ENCODE measurements around the gene RIC1. TPM values are rescaled to one million over a fixed set of nuclear protein-coding genes. Genes with fewer than 3 reads are reported as not detected.

The RIC1 gene
- total RNA-seq, 1 experiment from 2014 or later: 23.1 TPM

DNA sequence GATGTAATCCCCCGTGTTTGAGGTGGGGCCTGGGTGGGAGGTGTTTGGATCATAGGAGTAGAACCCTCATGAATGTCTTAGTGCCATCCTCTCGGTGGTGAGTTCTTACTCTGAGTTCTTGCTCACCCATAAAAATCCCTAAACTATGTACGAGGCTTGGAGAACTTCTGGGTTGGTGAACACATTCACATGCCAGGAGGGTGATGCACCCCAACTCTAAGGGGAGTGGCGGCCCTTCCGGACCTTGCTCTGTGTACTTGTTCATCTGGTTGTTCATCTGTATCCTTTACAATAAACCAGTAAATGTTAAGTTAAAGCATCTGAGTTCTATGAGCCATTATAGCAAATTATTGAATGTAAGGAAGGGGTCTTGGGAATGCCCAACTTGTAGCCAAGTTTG is 36.0 kb upstream of the RIC1 start:
- TF ChIP-seq, protein P1, sequence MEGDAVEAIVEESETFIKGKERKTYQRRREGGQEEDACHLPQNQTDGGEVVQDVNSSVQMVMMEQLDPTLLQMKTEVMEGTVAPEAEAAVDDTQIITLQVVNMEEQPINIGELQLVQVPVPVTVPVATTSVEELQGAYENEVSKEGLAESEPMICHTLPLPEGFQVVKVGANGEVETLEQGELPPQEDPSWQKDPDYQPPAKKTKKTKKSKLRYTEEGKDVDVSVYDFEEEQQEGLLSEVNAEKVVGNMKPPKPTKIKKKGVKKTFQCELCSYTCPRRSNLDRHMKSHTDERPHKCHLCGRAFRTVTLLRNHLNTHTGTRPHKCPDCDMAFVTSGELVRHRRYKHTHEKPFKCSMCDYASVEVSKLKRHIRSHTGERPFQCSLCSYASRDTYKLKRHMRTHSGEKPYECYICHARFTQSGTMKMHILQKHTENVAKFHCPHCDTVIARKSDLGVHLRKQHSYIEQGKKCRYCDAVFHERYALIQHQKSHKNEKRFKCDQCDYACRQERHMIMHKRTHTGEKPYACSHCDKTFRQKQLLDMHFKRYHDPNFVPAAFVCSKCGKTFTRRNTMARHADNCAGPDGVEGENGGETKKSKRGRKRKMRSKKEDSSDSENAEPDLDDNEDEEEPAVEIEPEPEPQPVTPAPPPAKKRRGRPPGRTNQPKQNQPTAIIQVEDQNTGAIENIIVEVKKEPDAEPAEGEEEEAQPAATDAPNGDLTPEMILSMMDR (IDR thresholded peaks at IDR 0.05; ENCODE audit: unreplicated experiment): no peak
- BruUV-seq (replicated peaks): no TSS peak
- H3K9me3 Mint-ChIP-seq (ENCODE audit: unreplicated experiment): no peaks in the 10 kb centered on the region

DNA sequence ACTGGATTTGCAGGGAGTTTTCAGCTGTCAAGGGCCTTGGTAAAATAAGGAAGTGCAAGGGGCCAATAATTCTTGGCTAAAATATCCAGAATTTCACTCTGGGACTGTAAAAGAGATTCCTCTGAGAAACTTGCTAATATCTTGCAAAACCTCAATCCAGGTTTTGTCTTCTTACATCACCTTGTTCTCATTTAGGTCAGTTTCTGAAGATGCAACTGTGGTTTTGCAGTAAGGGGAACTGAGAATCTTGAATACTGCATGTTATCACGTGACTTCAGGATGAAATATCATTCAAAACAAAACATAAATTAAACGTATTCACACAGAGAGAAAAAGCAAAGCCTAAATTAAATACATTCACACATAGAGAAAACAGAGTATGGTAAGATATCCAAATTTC is 35.0 kb upstream of the RIC1 start:
- Mint-ChIP-seq H3K36me3 (ENCODE audit: insufficient read depth, unreplicated experiment) (no peaks in the 10 kb centered on the region), H3K27ac (ENCODE audit: low read depth, unreplicated experiment) (no peak overlapping the region), H3K4me3 (ENCODE audit: unreplicated experiment) (no peak overlapping the region), H3K9me3 (ENCODE audit: unreplicated experiment) (no peaks in the 10 kb centered on the region), H3K27me3 (ENCODE audit: insufficient read depth, unreplicated experiment) (no peaks in the 10 kb centered on the region), H3K4me1 (ENCODE audit: insufficient read depth, unreplicated experiment) (no peaks in the 10 kb centered on the region)
- intact Hi-C loops (cut with micrococcal nuclease): loop anchor here (5.0 kb wide), 1 partner anchor 1212 kb away; no protein-coding TSS in a partner anchor
- no TSS peak for BruUV-seq (replicated peaks)
- CTCF ChIA-PET: interaction anchor here (0.7 to 1.2 kb wide), 2 partner anchors 144 to 169 kb away, joined by 3 to 6 read pairs; partner anchors contain the start of gene CD274
- POLR2A ChIA-PET: no interaction called here
- DNase-seq (ENCODE audit: unreplicated experiment): no peak
- TF ChIP-seq, protein P1 (IDR thresholded peaks at IDR 0.05; ENCODE audit: unreplicated experiment): no peak

More for the DNA sequence above, 36.0 kb upstream of the RIC1 start:
- CTCF ChIA-PET: interaction anchor here (1.4 kb wide), 1 partner anchor 407 kb away, joined by 7 read pairs; the partner anchor contains the start of gene INSL6
- H3K27me3 Mint-ChIP-seq (ENCODE audit: insufficient read depth, unreplicated experiment): no peaks in the 10 kb centered on the region
- no peaks in the 10 kb centered on the region for H3K4me1 Mint-ChIP-seq (ENCODE audit: insufficient read depth, unreplicated experiment)
- DNase-seq (ENCODE audit: unreplicated experiment): no peak
- no peak overlapping the region for H3K27ac Mint-ChIP-seq (ENCODE audit: low read depth, unreplicated experiment)
- intact Hi-C loops (cut with micrococcal nuclease): loop anchor here (5.0 kb wide), 1 partner anchor 1211 kb away; no protein-coding TSS in a partner anchor
- H3K4me3 Mint-ChIP-seq (ENCODE audit: unreplicated experiment): no peak overlapping the region
- POLR2A ChIA-PET: no interaction called here
- H3K36me3 Mint-ChIP-seq (ENCODE audit: insufficient read depth, unreplicated experiment): no peaks in the 10 kb centered on the region

DNA sequence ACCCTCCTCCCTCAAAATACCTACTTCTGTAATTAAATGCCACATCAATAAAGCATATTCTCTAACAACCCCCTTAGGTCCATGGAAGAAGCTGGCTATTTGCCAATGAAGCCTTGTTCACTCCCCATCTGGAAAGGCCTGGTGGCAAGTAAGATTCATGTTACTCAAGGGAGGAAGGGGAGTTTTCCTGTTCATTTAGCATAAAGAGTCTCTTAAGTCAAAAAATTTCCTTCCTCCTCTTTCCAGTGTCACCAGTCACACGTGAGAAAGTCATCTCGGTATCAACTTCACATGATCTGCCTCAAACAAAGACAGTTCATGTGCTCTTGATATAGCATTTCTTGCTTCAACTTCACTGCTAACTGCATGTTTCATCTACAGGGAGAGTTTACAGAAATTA is 32.7 kb upstream of the RIC1 start:
- H3K36me3 Mint-ChIP-seq (ENCODE audit: insufficient read depth, unreplicated experiment): no peaks in the 10 kb centered on the region
- intact Hi-C loops (cut with micrococcal nuclease): no loop called here
- TF ChIP-seq, protein P1 (IDR thresholded peaks at IDR 0.05; ENCODE audit: unreplicated experiment): no peak
- H3K9me3 Mint-ChIP-seq (ENCODE audit: unreplicated experiment): no peaks in the 10 kb centered on the region
- CTCF ChIA-PET: interaction anchor here (0.5 to 1.7 kb wide), 7 partner anchors 46 to 859 kb away, joined by 3 to 6 read pairs (median 3); partner anchors contain the start of gene CD274
- BruUV-seq (replicated peaks): no TSS peak
- no peaks in the 10 kb centered on the region for H3K4me1 Mint-ChIP-seq (ENCODE audit: insufficient read depth, unreplicated experiment)
- no peak overlapping the region for H3K27ac Mint-ChIP-seq (ENCODE audit: low read depth, unreplicated experiment)
- no peaks in the 10 kb centered on the region for H3K27me3 Mint-ChIP-seq (ENCODE audit: insufficient read depth, unreplicated experiment)
- H3K4me3 Mint-ChIP-seq (ENCODE audit: unreplicated experiment): no peak overlapping the region
- POLR2A ChIA-PET: no interaction called here
- DNase-seq (ENCODE audit: unreplicated experiment): no peak

DNA sequence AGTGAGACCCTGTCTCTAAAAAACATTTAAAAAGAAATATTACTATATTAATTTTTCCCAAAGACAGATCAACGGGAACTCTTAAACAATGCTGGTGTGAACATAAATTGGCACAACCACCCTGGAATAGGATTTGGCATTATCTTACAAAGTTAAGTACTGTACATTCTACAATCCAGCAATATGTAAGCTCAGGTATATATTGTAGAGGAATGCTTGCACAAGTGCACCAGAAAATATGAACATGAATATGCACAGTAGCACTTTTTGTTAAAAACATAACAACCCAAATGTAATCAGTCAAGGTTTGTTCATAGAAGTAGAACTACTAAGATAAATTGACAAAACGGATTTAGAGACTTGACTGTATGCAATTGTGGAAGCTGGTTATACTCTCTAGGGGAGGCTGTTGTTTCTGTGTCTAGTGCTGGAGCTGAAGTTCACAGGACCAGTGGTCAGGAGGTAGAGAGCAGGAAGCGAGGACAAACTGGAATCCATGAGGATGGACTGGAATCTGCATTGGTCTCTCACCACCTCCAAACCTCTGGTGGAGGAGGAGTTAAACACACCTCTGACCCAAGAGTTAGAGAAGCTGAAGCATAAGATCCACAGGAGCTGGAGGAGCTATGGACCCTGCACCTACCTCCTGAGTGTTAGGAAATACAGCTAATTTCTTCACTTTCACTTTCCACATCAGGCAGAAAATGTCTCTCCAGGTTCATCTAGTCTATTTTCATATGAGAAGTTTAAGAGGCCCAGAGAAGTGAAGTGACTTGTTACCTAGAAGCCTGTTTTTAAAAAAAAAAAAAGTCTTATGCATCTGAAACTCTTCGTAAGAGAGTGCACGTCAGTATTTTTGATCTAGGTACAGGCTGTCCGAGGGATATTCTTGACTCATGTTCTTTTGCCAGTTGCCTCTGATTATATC is 20.3 kb upstream of the RIC1 start:
- Mint-ChIP-seq H3K36me3 (ENCODE audit: insufficient read depth, unreplicated experiment) (no peaks in the 10 kb centered on the region), H3K4me3 (ENCODE audit: unreplicated experiment) (peak overlapping the region; percentile 57), H3K27ac (ENCODE audit: low read depth, unreplicated experiment) (peak overlapping the region; percentile 47), H3K4me1 (ENCODE audit: insufficient read depth, unreplicated experiment) (no peaks in the 10 kb centered on the region), H3K9me3 (ENCODE audit: unreplicated experiment) (no peaks in the 10 kb centered on the region), H3K27me3 (ENCODE audit: insufficient read depth, unreplicated experiment) (no peaks in the 10 kb centered on the region)
- intact Hi-C loops (cut with micrococcal nuclease): loop anchor here (1.0 kb wide), 1 partner anchor 107 kb away; no protein-coding TSS in a partner anchor
- ChIA-PET POLR2A (interaction anchor here (0.8 to 4.9 kb wide), 11 partner anchors 8 to 171 kb away, joined by 3 to 34 read pairs (median 5); partner anchors contain the start of genes CD274, PLGRKT and RIC1), CTCF (interaction anchor here (0.5 to 2.4 kb wide), 14 partner anchors 8 to 821 kb away, joined by 3 to 11 read pairs (median 4); no protein-coding TSS in a partner anchor)
- TSS peak; percentile 30 for BruUV-seq (replicated peaks)
- TF ChIP-seq, protein P1 (IDR thresholded peaks at IDR 0.05; ENCODE audit: unreplicated experiment): no peak
- peak; percentile 35 for DNase-seq (ENCODE audit: unreplicated experiment)
